Measurements from ENCODE around the gene PIP5K1A. TPM values are rescaled to one million over a fixed set of nuclear protein-coding genes. Genes with fewer than 3 reads are reported as not detected.

Gene PIP5K1A
- total RNA-seq, 1 donor, result 56.4 TPM

- TF ChIP-seq CTCF (IDR thresholded peaks at IDR 0.05; ENCODE audit: insufficient read depth, low read length), result no peak
- DNase-seq (ENCODE audit: low read depth), result peak; percentile 49
- peak overlapping the region; percentile 92 for H3K4me3 ChIP-seq (ENCODE audit: low read depth, low read length)
These were observed 33.5 kb upstream of the PIP5K1A start for GRCh38 chr1:151164732-151165280.

- peak overlapping the region; percentile 92 for H3K4me3 ChIP-seq (ENCODE audit: low read depth, low read length)
- no peak for TF ChIP-seq CTCF (IDR thresholded peaks at IDR 0.05; ENCODE audit: insufficient read depth, low read length)
- peak; percentile 67 for DNase-seq (ENCODE audit: low read depth)
These were observed 33.0 kb upstream of the PIP5K1A start for GRCh38 chr1:151165281-151165737.

GRCh38 chr1:151165738-151166504 is 32.4 kb upstream of the PIP5K1A start, which contains the start of the genes LYSMD1 and SCNM1:
Gene LYSMD1, minus strand, starts transcription at chr1:151165902. Its CDS starts 644 bp downstream, at chr1:151165258.
Gene SCNM1, plus strand, starts transcription at chr1:151166144. Its CDS starts 9 bp downstream, at chr1:151166153.
- TF ChIP-seq CTCF (IDR thresholded peaks at IDR 0.05; ENCODE audit: insufficient read depth, low read length), result no peak
- peak; percentile 99 for DNase-seq (ENCODE audit: low read depth)

GRCh38 chr1:151166505-151166956 is 31.8 kb upstream of the PIP5K1A start:
- no peak for TF ChIP-seq CTCF (IDR thresholded peaks at IDR 0.05; ENCODE audit: insufficient read depth, low read length)
- H3K4me3 ChIP-seq (ENCODE audit: low read depth, low read length), result peak overlapping the region; percentile 98
- DNase-seq (ENCODE audit: low read depth), result peak; percentile 65

More at GRCh38 chr1:151165738-151166504, 32.4 kb upstream of the PIP5K1A start, which contains the start of the genes LYSMD1 and SCNM1:
- peak within 1 kb of the TSS; percentile 98 for H3K4me3 ChIP-seq (ENCODE audit: low read depth, low read length)

GRCh38 chr1:151167116-151167515 is 31.2 kb upstream of the PIP5K1A start:
- no peak for DNase-seq (ENCODE audit: low read depth)
- no peak for TF ChIP-seq CTCF (IDR thresholded peaks at IDR 0.05; ENCODE audit: insufficient read depth, low read length)
- H3K4me3 ChIP-seq (ENCODE audit: low read depth, low read length), result peak overlapping the region; percentile 98

- no peak for TF ChIP-seq CTCF (IDR thresholded peaks at IDR 0.05; ENCODE audit: insufficient read depth, low read length)
- no peak for DNase-seq (ENCODE audit: low read depth)
- no peak overlapping the region for H3K4me3 ChIP-seq (ENCODE audit: low read depth, low read length)
These were observed 27.2 kb upstream of the PIP5K1A start for GRCh38 chr1:151171190-151171589.
